ENCODE data around the gene ULBP3.

Gene ULBP3

GRCh38 chr6:150116200-150116800 lies 47.4 kb upstream of the ULBP3 start:
- Histone ChIP-seq H3K4me3 (replicated peaks; ENCODE audit: insufficient read depth, low read length) (no peak overlapping the region), H3K27me3 (ENCODE audit: insufficient read depth, poor library complexity, severe bottlenecking) (peaks cover 2% of the 10 kb centered on the region), H3K27ac (replicated peaks) (no peak overlapping the region)
- no peak for TF ChIP-seq GABPA (IDR thresholded peaks at IDR 0.05; ENCODE audit: low read depth)
- DNase-seq (ENCODE audit: low read depth in 1 of 2, low spot score in 1 of 2) = no peak

- TF ChIP-seq POLR2AphosphoS5 (IDR thresholded peaks at IDR 0.05; ENCODE audit: low read depth) (no peak), REST (IDR thresholded peaks at IDR 0.05; ENCODE audit: insufficient replicate concordance, low read depth) (no peak), SPI1 (IDR thresholded peaks at IDR 0.05; ENCODE audit: borderline replicate concordance, low read depth) (no peak), CTCF (IDR thresholded peaks at IDR 0.05; ENCODE audit: insufficient read depth, low read length) (no peak), GABPA (IDR thresholded peaks at IDR 0.05; ENCODE audit: low read depth) (no peak)
- H3K4me3 ChIP-seq (replicated peaks; ENCODE audit: insufficient read depth, low read length) = no peak overlapping the region
- no peak for DNase-seq (ENCODE audit: low read depth in 1 of 2, low spot score in 1 of 2)
- H3K27ac ChIP-seq (replicated peaks) = no peak overlapping the region
- H3K27me3 ChIP-seq (ENCODE audit: insufficient read depth, poor library complexity, severe bottlenecking) = peaks cover 2% of the 10 kb centered on the region
Observed at GRCh38 chr6:150115769-150116168, 46.8 kb upstream of the ULBP3 start.

GRCh38 chr6:150112233-150112632 lies 43.3 kb upstream of the ULBP3 start:
- DNase-seq (ENCODE audit: low read depth in 1 of 2, low spot score in 1 of 2) = no peak
- H3K27ac ChIP-seq (replicated peaks) = no peak overlapping the region
- TF ChIP-seq REST (IDR thresholded peaks at IDR 0.05; ENCODE audit: insufficient replicate concordance, low read depth) (no peak), SPI1 (IDR thresholded peaks at IDR 0.05; ENCODE audit: borderline replicate concordance, low read depth) (no peak), GABPA (IDR thresholded peaks at IDR 0.05; ENCODE audit: low read depth) (no peak), POLR2AphosphoS5 (IDR thresholded peaks at IDR 0.05; ENCODE audit: low read depth) (no peak), CTCF (IDR thresholded peaks at IDR 0.05; ENCODE audit: insufficient read depth, low read length) (no peak)
- peaks cover 2% of the 10 kb centered on the region for H3K27me3 ChIP-seq (ENCODE audit: insufficient read depth, poor library complexity, severe bottlenecking)
- H3K4me3 ChIP-seq (replicated peaks; ENCODE audit: insufficient read depth, low read length) = no peak overlapping the region

GRCh38 chr6:150102750-150103270 lies 33.9 kb upstream of the ULBP3 start:
- Histone ChIP-seq H3K27ac (replicated peaks) (no peak overlapping the region), H3K27me3 (ENCODE audit: insufficient read depth, poor library complexity, severe bottlenecking) (no peaks in the 10 kb centered on the region), H3K4me3 (replicated peaks; ENCODE audit: insufficient read depth, low read length) (no peak overlapping the region)
- no peak for TF ChIP-seq GABPA (IDR thresholded peaks at IDR 0.05; ENCODE audit: low read depth)
- DNase-seq (ENCODE audit: low read depth in 1 of 2, low spot score in 1 of 2) = no peak

- TF ChIP-seq REST (IDR thresholded peaks at IDR 0.05; ENCODE audit: insufficient replicate concordance, low read depth) (no peak), GABPA (IDR thresholded peaks at IDR 0.05; ENCODE audit: low read depth) (no peak), SPI1 (IDR thresholded peaks at IDR 0.05; ENCODE audit: borderline replicate concordance, low read depth) (no peak), POLR2AphosphoS5 (IDR thresholded peaks at IDR 0.05; ENCODE audit: low read depth) (no peak), CTCF (IDR thresholded peaks at IDR 0.05; ENCODE audit: insufficient read depth, low read length) (no peak)
- H3K4me3 ChIP-seq (replicated peaks; ENCODE audit: insufficient read depth, low read length) = no peak overlapping the region
- H3K27ac ChIP-seq (replicated peaks) = no peak overlapping the region
- no peaks in the 10 kb centered on the region for H3K27me3 ChIP-seq (ENCODE audit: insufficient read depth, poor library complexity, severe bottlenecking)
- DNase-seq (ENCODE audit: low read depth in 1 of 2, low spot score in 1 of 2) = no peak
Observed at GRCh38 chr6:150100745-150101144, 31.8 kb upstream of the ULBP3 start.
